ENCODE results near the gene SPINK5. TPM values are rescaled to one million over a fixed set of nuclear protein-coding genes. Genes with fewer than 3 reads are reported as not detected.

Gene SPINK5
- total RNA-seq, 1 experiment from 2014 or later: 6.0 TPM

- no peaks in the 10 kb centered on the region for H3K4me1 Mint-ChIP-seq
Measured at GRCh38 chr5:148060881-148061280, 2.9 kb upstream of the SPINK5 start.

More at GRCh38 chr5:148060881-148061280, 2.9 kb upstream of the SPINK5 start:
- Histone ChIP-seq H3K4me1 (ENCODE audit: insufficient read depth, low read length) (no peaks in the 10 kb centered on the region), H2AFZ (ENCODE audit: low read length) (no peak overlapping the region), H3K56ac (ENCODE audit: insufficient read length, low read depth, low read length) (no peak overlapping the region), H2AK5ac (ENCODE audit: insufficient read length, low read length) (no peak overlapping the region), H3K9ac (ENCODE audit: extremely low read depth, insufficient read length, low read length) (no peak overlapping the region), H3K14ac (ENCODE audit: insufficient read depth, low read length) (no peak overlapping the region), H3K79me1 (ENCODE audit: insufficient read depth, low read depth, low read length, poor library complexity, severe bottlenecking) (no peaks in the 10 kb centered on the region), H2BK5ac (ENCODE audit: insufficient read length, low read length) (no peak overlapping the region), H3K79me2 (ENCODE audit: insufficient read depth, low read length) (no peaks in the 10 kb centered on the region), H3K23me2 (ENCODE audit: insufficient read length, low read depth, low read length, poor library complexity, severe bottlenecking) (no peaks in the 10 kb centered on the region), H2BK15ac (ENCODE audit: low read depth, low read length) (no peak overlapping the region), H4K20me1 (ENCODE audit: control insufficient read depth, insufficient read depth, insufficient read length) (no peaks in the 10 kb centered on the region), H3K18ac (ENCODE audit: insufficient read length, low read depth, low read length) (no peak overlapping the region), H4K8ac (replicated peaks; ENCODE audit: insufficient read length, low read depth, low read length) (no peak overlapping the region), H2BK20ac (ENCODE audit: low read depth, low read length, poor library complexity, severe bottlenecking) (no peak overlapping the region), H3K4ac (ENCODE audit: low read depth, low read length) (no peak overlapping the region), H3K9me3 (ENCODE audit: control insufficient read depth, low read depth, low read length) (peaks cover 6% of the 10 kb centered on the region), H3K23ac (ENCODE audit: insufficient read length, low read depth, low read length) (no peak overlapping the region), H4K5ac (ENCODE audit: insufficient read length, low read depth, low read length) (no peak overlapping the region), H3T11ph (ENCODE audit: low read length) (no peak overlapping the region), H3K27ac (ENCODE audit: insufficient read length, low read depth, low read length) (no peak overlapping the region), H3K27me3 (ENCODE audit: insufficient read depth, low read length) (no peaks in the 10 kb centered on the region), H2BK12ac (ENCODE audit: insufficient read length, low read depth, low read length) (no peak overlapping the region), H4K91ac (ENCODE audit: insufficient read length, low read depth, low read length) (no peak overlapping the region), H2BK120ac (ENCODE audit: low read depth, low read length, poor library complexity, severe bottlenecking) (no peak overlapping the region), H3K4me2 (ENCODE audit: insufficient read depth, insufficient read length, low read length) (no peak overlapping the region)
- H3K9me3 Mint-ChIP-seq: peaks cover 15 to 16% of the 10 kb centered on the region in 2 experiments
- DNase-seq: no peak
- H3K4me3 Mint-ChIP-seq: no peak overlapping the region
- no peak overlapping the region for H3K27ac Mint-ChIP-seq
- H3K27me3 Mint-ChIP-seq (ENCODE audit: low read depth): no peaks in the 10 kb centered on the region
- no peak for TF ChIP-seq CTCF (conservative IDR thresholded peaks at IDR 0.05)
- peaks cover 7 to 21% (median 13%) of the 10 kb centered on the region in 3 experiments; a peak in 6 of 7 replicates for H3K36me3 Mint-ChIP-seq (ENCODE audit: insufficient read depth in 1 of 3, low read depth in 3 of 3)

All from H9 (cell line).